ENCODE results near the gene GORASP2.
"Not testable (repeated sequence)": the region's sequence is repeated elsewhere in the genome, so short reads cannot be mapped to it uniquely, and the experiment has no call there.

The GORASP2 gene

DNA sequence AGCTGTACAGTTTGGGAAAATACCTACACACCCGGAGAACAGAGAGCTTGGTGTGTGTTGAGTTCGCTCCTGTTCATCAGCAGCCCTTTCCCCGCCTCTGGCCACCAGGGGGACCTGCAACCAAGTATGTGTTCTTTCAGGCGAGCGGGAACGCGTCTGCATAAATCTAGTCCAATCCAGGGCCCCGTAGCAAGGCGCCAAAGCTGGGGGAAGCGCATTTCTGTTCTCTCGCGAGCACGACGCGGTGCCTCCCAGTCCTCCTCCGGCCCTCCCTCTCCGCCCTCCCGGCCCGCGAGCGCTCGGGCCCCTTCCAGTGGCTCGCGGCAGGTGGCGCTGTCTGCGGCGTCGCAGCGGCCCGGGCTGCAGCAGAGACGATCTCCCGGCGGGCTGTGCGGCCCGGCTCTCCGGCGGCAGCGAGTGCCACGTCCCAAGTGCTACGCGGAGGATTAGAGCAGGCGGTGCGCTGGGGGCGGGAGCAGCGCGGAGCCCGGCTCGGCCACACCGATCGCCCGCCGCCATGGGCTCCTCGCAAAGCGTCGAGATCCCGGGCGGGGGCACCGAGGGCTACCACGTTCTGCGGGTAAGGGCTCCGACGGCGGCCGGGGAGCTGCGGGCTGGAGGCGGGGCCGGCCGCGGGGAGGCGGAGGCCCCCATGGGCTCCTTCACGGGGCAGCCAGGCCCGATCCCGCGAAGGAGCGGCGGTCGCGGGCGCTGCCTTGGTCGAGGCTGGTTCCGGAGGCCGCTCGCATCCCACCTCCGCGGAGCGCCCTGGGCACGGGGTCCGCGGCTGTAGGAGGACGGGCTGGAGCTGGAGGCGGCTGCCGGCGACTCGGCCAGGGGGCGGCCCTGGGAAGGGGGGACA lies at the start of gene GORASP2:
GORASP2 (plus strand) TSS at position 430 of the 862 bp plus-strand sequence; CDS start at position 518, 88 bp downstream.
- DNase-seq: peak; percentile 100

DNA sequence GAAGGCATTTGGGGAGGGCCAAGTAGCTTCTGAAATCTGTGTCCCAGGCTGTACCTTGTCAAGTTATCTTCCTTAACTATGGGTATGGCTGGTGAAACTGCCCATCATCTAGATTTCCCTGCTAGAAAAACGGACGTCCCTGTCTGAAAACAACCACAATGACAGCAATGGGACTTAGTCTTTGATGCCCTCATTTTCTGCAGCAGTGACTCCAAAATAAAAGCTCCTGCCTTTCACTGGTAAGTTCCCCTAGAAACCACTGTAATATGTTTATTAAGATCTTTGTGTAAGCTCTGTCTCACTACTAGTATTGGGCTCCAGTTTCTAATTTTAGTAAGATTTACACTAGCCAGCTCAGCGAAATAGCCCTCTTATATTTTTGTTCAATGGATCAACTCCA lies 47.2 kb upstream of the GORASP2 start:
- DNase-seq: no peak

DNA sequence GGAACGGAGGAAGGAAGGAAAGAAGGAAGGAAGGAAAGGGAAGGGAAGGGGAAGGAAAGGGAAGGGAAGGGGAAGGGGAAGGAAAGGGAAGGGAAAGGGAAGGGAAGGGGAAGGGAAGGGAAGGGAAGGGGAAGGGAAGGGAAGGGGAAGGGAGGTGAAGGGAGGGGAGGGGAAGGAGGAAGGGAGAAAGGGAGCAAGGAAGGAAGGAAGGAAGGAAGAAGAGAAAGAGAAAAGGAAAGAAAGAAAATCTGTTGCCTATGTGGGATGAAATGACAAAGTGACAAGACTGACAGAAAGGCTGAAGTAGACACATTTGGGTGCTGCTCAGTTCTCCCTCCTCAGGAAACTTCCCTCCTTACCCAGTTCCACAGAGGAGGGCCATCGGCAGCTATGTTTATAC lies 46.3 kb upstream of the GORASP2 start:
- no peak for DNase-seq

DNA sequence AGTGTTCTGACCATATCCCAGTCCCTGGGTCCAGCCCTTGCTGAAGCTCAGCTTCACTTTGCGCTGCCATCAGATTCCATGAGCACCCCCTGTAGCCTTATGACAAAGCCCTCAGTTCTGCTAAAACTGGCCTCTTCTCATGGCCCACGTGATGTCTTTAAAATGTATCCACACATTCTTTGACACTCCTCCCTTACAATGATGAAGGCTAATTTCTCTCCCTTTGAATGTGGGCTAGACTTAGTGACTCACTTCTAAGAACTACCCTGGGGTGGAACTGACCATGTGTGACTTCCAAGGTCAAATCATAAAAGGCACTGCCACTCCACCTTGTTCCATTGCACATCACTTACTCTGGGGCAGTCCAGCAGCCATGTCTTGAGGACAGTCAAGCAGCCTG lies 45.4 kb upstream of the GORASP2 start:
- DNase-seq: no peak

DNA sequence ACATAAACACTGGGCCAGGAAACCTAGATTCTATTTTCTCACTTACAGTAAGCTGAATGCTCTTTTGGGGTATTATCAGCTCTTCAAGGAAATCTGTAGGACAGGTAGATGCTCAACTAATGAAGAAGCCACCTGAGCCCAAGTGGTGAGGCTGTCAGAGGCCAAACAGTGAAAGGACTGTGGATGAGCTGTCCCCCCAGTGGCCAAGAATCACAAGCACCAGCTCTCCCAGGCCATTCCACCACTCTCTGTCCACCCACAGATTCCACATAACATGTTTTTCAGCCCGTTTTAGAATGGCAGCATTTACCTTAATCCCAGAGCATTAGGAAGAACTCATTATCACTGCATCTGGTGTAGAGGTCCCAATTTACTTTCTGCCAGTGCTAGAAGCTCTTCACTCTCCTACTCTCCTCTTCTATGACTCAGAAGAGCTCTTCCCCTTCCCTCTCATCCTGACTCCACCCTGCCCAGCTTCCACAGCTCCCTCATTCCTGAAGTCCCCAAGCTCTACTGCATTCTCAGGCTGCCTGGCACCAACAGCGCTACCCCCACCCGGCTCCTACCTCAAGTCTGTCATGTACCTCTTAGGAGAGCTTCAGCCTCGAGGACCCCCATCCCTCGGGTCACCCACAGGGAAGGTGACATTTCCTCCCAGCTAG lies 43.8 kb upstream of the GORASP2 start:
- no peak for DNase-seq

DNA sequence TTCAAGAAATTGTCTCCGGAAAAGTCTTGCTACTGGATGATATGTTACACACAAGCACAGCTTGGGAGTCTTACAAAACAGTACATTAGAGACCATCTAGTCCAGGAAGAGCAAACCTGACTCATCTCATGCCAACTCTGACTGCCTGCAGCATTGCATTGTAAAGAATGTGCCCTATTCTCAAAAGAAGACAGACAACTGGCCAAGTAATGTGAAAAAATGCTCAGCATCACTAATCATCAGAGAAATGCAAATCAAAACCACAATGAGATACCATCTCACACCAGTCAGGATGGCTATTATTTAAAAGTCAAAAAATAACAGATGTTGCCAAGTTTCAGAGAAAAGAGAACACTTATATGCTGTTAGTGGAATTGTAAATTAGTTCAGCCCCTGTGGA lies 42.7 kb upstream of the GORASP2 start:
- no peak for DNase-seq

DNA sequence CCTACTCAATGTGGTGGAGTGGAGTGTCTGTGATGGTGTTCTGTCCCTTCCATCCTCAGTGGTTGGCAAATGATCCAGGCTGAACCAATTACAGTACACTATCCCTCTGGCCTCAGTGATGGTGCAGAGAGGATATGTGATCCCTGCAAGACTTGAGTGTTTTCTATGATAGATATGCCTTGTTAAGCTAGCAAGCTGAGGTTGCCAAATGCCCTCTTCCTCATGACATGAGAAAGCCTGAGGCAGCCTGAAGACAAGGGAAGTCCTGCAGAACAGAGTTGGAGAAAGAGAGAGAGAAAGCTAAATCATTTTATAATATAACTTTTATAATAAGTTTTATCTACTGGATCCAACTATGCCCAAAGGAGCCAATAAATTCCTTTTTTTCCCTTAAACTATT lies 41.6 kb upstream of the GORASP2 start:
- DNase-seq: no peak

DNA sequence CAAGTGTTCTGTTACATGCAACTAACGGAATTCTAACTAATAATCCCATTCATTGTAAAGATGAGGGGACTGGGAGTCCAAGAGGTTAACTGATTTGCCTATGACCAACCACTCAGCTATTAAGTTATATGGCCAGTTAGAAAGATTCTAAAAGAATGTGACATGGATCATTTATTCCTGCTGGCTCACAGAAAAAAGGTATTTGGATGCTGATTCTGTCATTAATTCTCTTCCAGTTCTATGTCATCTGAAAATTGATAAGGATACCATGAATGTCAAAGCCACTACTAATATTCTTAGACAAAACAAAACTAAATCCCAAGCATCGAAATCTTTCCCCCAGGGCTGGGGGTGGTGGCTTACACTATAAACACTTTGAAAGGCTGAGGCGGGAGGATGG lies 41.2 kb upstream of the GORASP2 start:
- DNase-seq: no peak

DNA sequence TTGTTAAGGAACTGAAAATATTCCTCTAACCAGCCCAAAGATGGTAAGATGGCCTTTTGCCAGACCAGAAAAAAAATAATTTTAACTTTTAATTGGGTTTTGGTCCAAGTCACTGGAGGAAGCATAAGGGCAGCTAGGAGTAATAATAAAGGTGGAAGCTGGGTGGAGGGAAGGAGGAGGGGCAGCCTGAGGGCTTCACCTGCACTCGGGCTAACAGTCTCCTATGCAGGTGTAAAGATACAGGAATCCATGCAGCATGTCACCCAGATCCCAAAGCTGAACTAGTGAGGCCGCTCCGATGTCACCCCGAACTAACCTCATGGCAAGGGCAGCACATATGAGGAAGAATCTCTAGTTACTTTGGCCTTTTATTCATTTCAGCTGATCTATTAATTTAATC lies 37.2 kb upstream of the GORASP2 start:
- no peak for DNase-seq

DNA sequence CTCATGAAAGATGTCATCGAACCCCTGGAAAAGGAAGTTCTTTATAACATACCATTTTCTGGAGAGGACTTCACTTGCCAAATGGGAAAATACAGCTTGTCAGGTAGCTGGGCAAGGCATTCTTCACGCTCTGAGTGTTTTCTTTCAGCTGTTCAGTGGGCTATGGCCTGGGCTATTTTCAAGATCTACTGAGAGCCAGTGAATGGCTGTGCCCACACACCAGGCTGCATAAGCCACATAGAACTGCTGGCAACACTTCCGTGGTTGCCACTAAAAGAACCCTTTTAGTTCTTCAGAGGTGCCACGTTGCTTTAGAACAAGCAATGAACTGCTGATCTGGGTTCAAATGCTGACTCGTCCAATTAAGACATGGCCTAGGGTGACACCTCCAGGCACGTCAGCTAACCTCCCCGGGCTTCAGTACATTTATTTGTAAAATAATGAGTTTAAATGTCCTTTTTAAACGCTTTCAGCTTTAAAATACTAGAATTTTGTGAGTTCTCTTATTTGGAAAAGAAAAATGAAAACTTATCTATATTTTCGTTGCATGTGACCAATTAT lies 36.6 kb upstream of the GORASP2 start:
- no peak for DNase-seq

DNA sequence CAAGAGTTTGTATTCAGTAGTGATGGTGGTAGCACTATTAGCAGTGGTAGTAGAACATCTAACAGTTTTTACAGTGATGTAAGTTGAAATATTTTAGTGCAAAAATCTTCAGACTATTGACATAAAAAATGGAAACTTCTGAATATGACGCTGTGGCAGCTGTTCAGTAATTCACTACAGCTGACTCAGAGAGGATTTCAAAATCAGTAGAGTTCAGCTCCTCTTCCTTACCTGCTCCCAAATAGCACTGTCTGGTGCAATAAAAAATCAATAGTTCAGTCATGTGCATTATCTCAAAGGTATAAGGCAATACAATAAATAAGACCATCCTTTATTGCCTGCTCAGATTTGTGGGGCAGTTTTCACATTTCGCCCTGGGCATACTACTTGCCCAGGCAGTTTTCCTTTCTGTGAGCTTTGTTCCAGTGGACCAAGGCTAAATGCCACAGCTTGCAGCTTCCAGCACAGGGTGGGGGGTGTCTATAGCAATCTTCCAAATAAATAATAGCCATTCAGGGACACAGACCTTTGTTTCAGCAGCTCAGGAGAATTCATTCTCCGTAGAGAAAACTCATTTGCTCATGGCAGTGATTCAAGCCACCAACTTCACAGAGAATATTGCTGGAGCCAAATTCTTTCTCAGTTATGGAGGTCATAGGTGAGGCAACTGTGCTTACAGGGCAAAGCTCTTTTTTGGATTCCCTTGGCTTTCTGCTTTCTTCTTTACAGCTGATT lies 33.9 kb upstream of the GORASP2 start:
- no peak for DNase-seq

DNA sequence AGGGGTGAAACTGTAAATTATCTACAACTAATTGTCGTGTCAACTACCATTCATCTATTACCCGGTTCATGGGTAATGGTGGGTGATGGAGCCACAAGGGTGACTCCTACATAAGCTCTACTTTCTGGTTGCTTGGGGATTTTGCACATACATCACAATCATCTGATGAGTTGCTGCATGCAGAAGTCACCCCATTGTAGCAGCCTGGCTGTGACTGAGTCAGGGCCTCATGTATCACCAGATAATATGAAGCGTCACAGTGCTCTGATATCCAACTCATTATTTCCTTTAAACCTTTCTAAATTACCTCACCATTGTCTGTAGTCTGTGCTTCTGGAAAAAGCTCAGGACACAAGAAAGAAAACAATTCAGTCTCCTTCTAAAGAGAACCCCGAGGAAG lies 32.4 kb upstream of the GORASP2 start:
- DNase-seq: no peak

DNA sequence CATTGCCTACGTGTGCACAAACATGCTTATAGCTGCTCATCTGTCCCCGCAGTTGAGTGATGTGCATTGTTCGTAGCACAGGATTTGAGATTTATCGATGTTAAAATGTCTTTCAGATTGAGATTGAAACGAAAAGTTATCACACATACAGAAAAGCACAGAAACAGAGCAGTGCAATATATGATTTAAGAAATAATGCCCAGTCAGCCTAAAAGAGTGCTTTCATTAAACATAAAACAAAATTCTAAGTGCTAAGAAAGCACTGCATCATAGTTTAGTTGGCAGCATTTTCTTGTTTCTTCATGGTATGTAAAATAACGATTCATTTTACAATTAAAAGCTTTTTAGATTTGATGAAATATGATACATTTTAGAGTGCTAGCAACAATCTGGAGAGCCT lies 31.9 kb upstream of the GORASP2 start:
- no peak for DNase-seq

DNA sequence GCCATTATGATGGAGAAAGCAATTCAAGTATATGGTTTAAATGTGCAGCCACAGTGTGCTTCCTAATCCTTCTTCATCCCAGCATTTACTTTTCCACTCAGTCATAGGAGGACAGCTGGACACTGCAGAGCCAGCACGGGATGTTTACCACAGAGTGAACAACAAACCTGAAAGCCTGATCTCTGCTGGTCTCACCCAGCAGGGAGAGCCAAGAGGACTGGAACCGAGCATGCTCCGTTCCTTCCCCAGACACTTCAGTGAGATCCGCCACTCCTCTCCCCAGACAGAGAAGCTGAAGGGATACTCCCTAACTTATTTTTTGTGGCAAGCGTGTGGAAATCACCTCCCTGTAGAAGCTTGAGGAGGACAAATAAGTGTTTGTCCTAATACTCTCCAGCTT lies 23.2 kb upstream of the GORASP2 start:
- DNase-seq: no peak

DNA sequence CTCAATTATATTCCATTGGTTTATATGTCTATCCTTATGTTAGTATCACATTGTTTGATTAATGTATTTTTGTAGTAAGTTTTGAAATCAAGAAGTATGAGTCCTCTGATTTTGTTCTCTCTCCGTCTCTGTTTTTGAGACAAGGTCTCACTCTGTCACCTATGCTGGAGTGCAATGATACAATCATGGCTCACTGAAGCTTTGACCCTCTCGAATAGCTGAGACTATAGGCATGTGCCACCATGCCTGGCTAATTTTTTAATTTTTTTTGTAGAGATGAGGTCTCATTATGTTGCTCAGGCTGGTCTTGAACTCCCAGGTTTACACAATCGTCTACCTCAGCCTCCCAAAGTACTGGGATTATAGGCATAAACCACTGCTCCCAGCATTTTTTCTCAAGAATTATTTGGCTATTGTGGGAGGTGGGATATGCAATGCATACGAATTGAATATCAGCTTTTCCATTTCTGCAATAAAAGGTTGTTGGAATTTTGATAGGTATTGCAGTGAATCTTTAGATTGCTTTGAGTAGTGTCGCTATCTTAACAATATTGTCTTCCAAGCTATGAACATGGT lies 17.7 kb upstream of the GORASP2 start:
- DNase-seq: no peak

DNA sequence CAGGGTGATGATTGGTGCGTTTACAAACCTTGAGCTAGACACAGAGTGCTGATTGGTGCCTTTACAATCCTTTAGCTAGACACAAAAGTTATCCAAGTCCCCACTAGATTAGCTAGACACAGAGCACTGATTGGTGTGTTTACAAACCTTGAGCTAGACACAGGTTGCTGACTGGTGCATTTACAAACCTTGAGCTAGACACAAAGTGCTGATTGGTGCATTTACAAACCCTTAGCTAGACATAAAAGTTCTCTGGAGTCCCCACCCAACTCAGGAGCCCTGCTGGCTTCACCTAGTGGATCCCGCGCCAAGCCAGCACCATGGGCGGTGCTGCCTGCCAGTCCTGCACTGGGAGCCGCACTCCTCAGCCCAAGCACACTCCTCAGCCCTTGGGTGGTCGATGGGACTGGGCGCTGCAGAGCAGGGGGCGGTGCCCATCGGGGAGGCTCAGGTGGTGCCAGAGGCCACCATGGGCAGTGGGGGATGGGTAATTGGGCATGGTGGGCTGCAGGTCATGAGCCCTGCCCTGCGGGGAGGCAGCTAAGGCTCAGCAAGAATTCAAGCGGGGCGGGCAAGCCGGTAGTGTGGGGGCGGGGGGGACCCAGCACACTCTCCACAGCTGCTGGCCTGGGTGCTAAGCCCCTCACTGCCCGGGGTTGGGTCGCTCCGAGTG lies 13.9 kb upstream of the GORASP2 start:
- DNase-seq: not testable (repeated sequence)

DNA sequence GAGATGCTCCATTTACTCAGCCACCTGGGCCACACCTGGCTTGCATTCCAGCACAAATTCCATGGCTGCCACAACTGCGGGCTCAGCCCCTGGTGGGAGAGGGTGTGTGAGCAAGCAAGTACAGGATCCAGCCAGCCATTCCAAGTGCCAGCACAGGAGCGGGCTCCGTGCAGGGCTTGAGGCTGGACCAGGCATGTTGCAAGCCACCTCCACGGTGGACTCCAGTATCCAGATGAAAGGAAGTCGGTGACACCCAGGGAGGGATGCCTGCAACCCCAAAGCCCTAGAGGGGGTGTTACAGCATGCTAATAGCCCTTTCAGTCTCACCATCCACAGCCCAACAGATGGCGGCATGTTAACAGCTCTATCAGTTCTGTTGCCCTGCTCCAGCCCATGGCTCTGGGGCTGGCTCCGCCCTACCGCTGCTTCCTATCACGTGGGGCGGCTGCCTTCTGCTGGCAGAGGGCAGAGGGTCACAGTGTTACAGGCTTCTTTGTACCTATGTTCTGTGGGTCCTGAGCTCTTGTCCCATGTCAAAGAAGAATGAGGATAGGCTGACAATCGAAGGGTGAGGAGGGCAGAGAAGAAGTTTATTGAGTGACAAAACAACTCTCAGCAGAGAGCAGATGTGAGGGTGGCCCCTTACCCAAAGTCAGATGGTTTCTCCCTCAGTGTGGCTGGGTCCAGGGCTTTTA lies 11.7 kb upstream of the GORASP2 start:
- no peak for DNase-seq

DNA sequence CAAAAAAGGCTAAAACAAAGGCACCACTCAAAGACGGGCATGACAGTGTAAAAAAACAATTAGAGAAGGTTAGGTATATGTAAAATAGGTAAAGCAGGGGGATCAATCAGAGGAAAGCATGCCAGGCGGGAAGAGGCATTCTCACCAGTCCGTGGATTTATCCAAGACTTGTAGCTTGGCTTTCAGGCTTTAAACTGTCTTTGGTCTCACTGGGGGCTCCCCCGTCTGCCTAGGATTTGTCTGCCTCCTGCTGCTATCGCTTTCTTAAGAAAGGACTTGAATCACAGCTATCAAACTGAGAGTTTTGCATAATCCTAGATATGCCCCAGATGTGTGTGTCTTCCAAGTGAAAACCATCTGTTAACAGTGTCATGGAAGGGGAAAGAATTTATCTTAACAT lies 11.1 kb upstream of the GORASP2 start:
- DNase-seq: no peak

DNA sequence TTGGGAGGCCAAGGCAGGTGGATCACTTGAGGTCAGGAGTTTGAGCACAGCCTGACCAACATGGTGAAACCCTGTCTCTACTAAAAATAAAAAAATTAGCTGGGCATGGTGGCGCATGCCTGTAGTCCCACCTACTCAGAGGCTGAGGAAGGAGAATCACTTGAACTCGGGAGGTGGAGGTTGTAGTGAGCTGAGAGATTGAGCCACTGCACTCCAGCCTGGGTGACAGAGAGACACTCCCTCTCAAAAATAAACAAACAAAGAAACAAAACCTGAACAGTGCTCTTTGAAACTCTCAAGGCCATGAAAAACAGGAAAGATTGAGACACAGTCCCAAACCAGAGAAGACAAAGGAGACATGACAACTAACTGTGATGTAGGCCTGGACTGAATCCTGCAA lies 7.2 kb upstream of the GORASP2 start:
- not testable (repeated sequence) for DNase-seq

DNA sequence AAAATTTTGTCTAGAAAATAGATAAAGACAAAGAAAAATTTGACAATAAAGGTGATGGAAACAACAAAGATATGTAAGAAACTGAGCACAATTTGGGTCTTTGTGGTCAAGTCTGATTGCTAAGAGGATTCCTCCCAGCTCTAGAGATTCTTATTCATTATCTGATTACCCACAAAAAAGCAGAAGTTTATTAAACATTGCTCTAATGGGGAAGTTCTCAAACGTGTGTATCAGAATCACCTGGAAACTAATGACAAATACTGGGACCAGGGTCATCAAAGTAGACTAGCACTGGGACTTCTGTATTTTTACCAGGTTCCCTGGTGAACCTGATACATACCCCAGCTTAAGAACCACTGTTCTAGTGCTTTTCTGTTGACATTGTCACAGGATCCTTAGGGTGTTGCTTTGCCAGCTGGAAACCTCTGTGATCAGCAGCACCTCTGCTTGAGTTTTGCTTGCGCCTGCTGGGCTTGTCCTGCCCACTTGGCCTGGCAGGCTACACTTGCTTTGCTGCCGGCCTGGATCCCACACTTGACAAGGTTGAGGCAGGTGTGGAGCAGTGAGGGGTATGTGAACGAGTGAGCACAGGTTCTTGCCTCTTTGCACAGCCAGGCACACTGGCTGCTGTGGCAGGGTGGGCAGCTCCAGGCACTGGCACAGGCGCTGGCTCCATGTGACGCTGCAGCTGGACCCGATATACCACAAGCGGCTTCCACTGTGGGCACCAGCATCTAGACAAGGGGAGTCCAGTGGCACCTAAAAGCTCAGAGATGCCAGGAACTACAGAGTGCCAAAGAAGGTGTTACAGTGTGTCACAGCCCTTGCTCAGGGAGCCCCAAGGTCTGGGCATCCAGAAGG lies 6.2 kb upstream of the GORASP2 start:
- peak; percentile 93 for DNase-seq

DNA sequence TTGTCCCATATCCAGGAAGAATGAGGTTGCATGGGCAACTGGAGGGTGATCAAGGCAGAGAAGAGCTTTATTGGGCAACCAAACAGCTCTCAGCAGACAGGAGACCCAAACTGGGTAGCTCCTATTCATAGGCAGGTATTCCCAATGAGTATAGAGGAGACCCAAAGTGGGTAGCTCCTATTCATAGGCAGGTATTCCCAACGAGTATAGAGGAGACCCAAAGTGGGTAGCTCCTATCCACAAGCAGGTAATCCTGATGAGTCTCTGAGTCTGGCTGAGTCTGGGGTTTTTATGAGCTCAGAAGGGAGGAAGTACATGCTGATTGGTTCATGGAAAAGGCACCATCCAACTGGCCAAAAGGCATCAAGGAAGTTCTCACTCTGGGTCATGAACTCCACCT lies 5.3 kb upstream of the GORASP2 start:
- DNase-seq: no peak

Data from NCI-H510A (cell line).